Nucleus accumbens (tissue), 56 donors: ENCODE data around the gene CYP26C1.

ENCODE experiments used
- DNase-seq, 56 donors: peaks; one replicate each; lab custom pipeline; 2025; lab: John Stamatoyannopoulos, UW

CYP26C1 gene

GRCh38 chr10:93103953-93104352 lies 43.4 kb downstream of the CYP26C1 start:
- no peak for DNase-seq

- no peak for DNase-seq
These were observed 46.1 kb downstream of the CYP26C1 start for GRCh38 chr10:93106631-93107072.

DNA sequence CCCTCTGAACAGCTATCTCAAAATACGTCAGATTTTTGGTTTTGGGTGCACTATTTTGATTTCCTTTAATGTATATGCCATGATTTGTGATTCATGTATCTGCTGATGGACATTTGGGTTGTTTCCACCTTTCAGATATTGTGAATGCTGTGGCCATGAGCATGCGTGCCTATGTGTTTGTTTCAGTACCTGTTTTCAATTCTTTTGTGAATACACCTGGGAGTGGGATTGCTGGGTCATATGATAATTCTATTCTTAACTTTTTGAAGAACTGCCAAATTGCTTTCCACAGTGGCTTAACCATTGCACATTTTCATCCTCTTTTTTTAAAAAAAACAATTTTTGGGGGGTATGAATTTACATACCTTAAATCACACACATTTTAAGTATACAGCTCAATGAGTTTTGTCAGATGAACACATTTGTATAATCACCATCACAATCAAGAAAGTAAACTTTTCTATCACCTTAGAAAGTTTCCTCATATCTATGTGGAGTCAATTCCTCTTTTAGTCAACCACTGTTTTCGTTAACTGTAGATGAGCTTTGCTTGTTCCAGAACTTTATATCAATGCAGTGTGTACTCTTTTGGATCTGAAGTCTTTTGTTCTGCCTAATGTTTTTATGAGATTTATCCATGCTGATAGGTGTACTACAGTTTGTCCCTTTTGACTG lies 50.0 kb downstream of the CYP26C1 start:
- DNase-seq, result no peak

DNA sequence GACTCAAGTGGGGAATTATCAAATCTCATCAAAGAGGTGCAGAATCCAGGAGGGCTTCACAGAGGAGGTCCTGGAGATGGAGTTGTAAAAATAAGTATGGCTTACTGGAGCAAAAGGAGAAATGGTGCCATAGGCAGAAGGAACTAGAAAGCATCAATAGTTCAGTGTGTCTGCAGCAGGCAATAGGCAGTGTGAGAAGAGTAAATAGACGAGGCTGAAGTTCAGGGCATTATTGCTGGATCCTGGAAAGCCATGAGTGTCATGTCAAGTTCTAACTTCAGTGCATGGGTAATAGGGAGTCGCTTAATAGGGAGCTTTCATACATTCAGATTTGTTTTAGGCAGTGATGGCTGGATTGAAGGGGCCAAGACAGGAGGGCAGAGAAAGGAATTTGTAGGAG lies 52.4 kb downstream of the CYP26C1 start:
- DNase-seq, result no peak

DNA sequence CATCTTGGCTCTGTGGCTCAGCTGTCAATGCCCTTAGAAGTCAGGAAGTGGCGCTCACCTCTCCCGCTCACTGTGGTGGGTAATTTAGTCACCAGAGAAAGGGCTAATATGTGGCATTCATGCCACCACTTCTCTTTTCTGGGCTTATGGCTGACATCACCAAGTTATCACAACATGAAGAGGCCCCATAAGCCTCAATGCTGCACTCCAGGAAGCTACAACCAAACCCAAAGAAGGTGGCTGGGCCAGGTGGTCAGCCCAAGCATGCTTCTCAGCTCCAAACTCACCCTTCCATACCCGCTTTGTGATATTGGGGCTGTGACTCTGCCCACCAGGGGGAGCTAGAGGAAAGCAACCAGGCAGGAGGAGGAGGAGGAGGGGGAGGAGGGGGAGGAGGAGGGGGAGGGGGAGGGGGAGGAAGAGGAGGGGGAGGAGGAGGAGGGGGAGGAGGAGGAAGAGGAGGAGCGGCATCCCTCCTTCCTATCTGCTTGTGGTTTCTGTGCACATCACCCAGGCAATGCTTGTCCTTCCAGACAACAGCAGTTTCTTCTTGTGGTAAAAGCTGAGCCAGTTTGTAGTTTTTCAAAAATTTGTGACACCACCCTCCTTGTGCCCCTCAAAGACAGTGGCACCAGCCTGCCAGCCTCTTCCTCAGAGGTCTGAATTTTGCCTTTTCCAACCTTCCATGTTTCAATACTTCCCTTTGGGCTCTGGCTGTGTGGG lies 55.2 kb downstream of the CYP26C1 start:
- DNase-seq, result peak in 23 of 56 donors; percentile 1 to 62 (median 9)
